Measurements from ENCODE around the gene ETV6.

Gene ETV6

GRCh38 chr12:11856971-11857370 lies 207.5 kb downstream of the ETV6 start:
- DNase-seq (ENCODE audit: low read depth, low spot score) = no peak

- DNase-seq (ENCODE audit: low read depth, low spot score) = no peak
Observed at GRCh38 chr12:11859705-11860425, 210.4 kb downstream of the ETV6 start.

GRCh38 chr12:11861155-11861863 lies 211.8 kb downstream of the ETV6 start:
- DNase-seq (ENCODE audit: low read depth, low spot score) = no peak

GRCh38 chr12:11861864-11862600 lies 212.6 kb downstream of the ETV6 start:
- no peak for DNase-seq (ENCODE audit: low read depth, low spot score)

- peak; percentile 44 for DNase-seq (ENCODE audit: low read depth, low spot score)
Observed at GRCh38 chr12:11862798-11863197, 213.3 kb downstream of the ETV6 start.

- DNase-seq (ENCODE audit: low read depth, low spot score) = no peak
Observed at GRCh38 chr12:11863478-11863906, 214.0 kb downstream of the ETV6 start.

GRCh38 chr12:11863988-11864387 lies 214.5 kb downstream of the ETV6 start:
- DNase-seq (ENCODE audit: low read depth, low spot score) = no peak

- no peak for DNase-seq (ENCODE audit: low read depth, low spot score)
Observed at GRCh38 chr12:11865824-11866223, 216.3 kb downstream of the ETV6 start.

GRCh38 chr12:11868027-11868426 lies 218.6 kb downstream of the ETV6 start:
- DNase-seq (ENCODE audit: low read depth, low spot score) = no peak

- no peak for DNase-seq (ENCODE audit: low read depth, low spot score)
Observed at GRCh38 chr12:11869406-11869805, 219.9 kb downstream of the ETV6 start.

GRCh38 chr12:11870041-11870451 lies 220.6 kb downstream of the ETV6 start:
- DNase-seq (ENCODE audit: low read depth, low spot score) = no peak

- no peak for DNase-seq (ENCODE audit: low read depth, low spot score)
Observed at GRCh38 chr12:11872055-11872454, 222.6 kb downstream of the ETV6 start.

GRCh38 chr12:11875414-11875935 lies 226.0 kb downstream of the ETV6 start:
- no peak for DNase-seq (ENCODE audit: low read depth, low spot score)

GRCh38 chr12:11876307-11876706 lies 226.8 kb downstream of the ETV6 start:
- DNase-seq (ENCODE audit: low read depth, low spot score) = no peak

GRCh38 chr12:11877102-11877826 lies 227.8 kb downstream of the ETV6 start:
- DNase-seq (ENCODE audit: low read depth, low spot score) = no peak

- DNase-seq (ENCODE audit: low read depth, low spot score) = no peak
Observed at GRCh38 chr12:11877869-11878780, 228.7 kb downstream of the ETV6 start.

GRCh38 chr12:11879306-11879705 lies 229.8 kb downstream of the ETV6 start:
- no peak for DNase-seq (ENCODE audit: low read depth, low spot score)

GRCh38 chr12:11880381-11880780 lies 230.9 kb downstream of the ETV6 start:
- DNase-seq (ENCODE audit: low read depth, low spot score) = no peak

GRCh38 chr12:11881835-11882234 lies 232.4 kb downstream of the ETV6 start:
- no peak for DNase-seq (ENCODE audit: low read depth, low spot score)

- DNase-seq (ENCODE audit: low read depth, low spot score) = no peak
Observed at GRCh38 chr12:11882301-11883019, 233.0 kb downstream of the ETV6 start.
